GM18873 (cell line): ENCODE results near the gene SLC16A1.
"Not testable (repeated sequence)": the region's sequence is repeated elsewhere in the genome, so short reads cannot be mapped to it uniquely, and the experiment has no call there.

Experiments used
- ATAC-seq: cut with Tn5 transposase; IDR thresholded peaks from one replicate; pipeline ENCODE4 v1.9.1; 2021; ENCODE audit warnings: mild to moderate bottlenecking, moderate library complexity, moderate number of reproducible peaks; ENCODE audit not compliant: unreplicated experiment, low FRiP score

The SLC16A1 gene

GRCh38 chr1:112888630-112889029 lies 67.4 kb downstream of the SLC16A1 start:
- no peak for ATAC-seq

GRCh38 chr1:112887599-112888283 lies 68.3 kb downstream of the SLC16A1 start:
- ATAC-seq: no peak

GRCh38 chr1:112884996-112885395 lies 71.0 kb downstream of the SLC16A1 start:
- not testable (repeated sequence) for ATAC-seq

- no peak for ATAC-seq
Measured at GRCh38 chr1:112882271-112882744, 73.7 kb downstream of the SLC16A1 start.

- no peak for ATAC-seq
Measured at GRCh38 chr1:112881742-112882127, 74.3 kb downstream of the SLC16A1 start.

- no peak for ATAC-seq
Measured at GRCh38 chr1:112879834-112880233, 76.2 kb downstream of the SLC16A1 start.

GRCh38 chr1:112878321-112878720 lies 77.7 kb downstream of the SLC16A1 start:
- no peak for ATAC-seq

GRCh38 chr1:112877750-112878149 lies 78.2 kb downstream of the SLC16A1 start:
- no peak for ATAC-seq

- no peak for ATAC-seq
Measured at GRCh38 chr1:112876315-112876714, 79.7 kb downstream of the SLC16A1 start.

- no peak for ATAC-seq
Measured at GRCh38 chr1:112872551-112872962, 83.4 kb downstream of the SLC16A1 start.

GRCh38 chr1:112870887-112871646 lies 84.9 kb downstream of the SLC16A1 start:
- no peak for ATAC-seq

- ATAC-seq: no peak
Measured at GRCh38 chr1:112869895-112870294, 86.1 kb downstream of the SLC16A1 start.

- no peak for ATAC-seq
Measured at GRCh38 chr1:112868191-112868590, 87.8 kb downstream of the SLC16A1 start.

- ATAC-seq: no peak
Measured at GRCh38 chr1:112866981-112867380, 89.0 kb downstream of the SLC16A1 start.

- ATAC-seq: no peak
Measured at GRCh38 chr1:112866151-112866550, 89.8 kb downstream of the SLC16A1 start.

- ATAC-seq: no peak
Measured at GRCh38 chr1:112862753-112863426, 93.1 kb downstream of the SLC16A1 start.
